HG02759 (cell line): ENCODE results near the gene SRD5A2.

Experiments
- ATAC-seq: cut with Tn5 transposase; IDR thresholded peaks from one replicate; pipeline ENCODE4 v1.9.1; 2021; ENCODE audit warnings: mild to moderate bottlenecking, moderate library complexity; ENCODE audit not compliant: unreplicated experiment

SRD5A2 gene

DNA sequence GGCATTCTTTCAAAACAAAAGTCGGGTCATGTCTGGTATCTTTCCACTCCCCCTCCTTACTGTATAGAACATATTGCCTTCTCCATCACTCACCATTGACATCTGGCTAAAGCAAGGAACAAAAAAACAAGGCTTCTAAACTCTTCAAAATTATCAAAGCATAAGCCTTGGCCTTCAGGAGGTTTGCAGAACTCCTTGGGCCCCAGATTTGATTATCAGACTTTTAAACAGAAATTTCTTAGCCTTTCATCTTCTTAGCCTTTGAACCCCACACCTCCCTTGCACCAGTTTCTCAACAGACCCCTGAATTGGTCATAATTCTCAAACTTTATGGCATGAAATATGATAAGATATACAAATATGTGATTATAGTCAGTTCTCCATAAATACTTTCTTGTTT lies 106.4 kb downstream of the SRD5A2 start:
- ATAC-seq, result no peak
